ENCODE measurements around the gene PRPF19. TPM values are rescaled to one million over a fixed set of nuclear protein-coding genes. Genes with fewer than 3 reads are reported as not detected.

Gene PRPF19
- total and polyA plus RNA-seq, 2 of the 8 experiments (the other 6 are each of a cell fraction or from before 2014, with no cell fraction given), result 107 to 141 TPM

DNA sequence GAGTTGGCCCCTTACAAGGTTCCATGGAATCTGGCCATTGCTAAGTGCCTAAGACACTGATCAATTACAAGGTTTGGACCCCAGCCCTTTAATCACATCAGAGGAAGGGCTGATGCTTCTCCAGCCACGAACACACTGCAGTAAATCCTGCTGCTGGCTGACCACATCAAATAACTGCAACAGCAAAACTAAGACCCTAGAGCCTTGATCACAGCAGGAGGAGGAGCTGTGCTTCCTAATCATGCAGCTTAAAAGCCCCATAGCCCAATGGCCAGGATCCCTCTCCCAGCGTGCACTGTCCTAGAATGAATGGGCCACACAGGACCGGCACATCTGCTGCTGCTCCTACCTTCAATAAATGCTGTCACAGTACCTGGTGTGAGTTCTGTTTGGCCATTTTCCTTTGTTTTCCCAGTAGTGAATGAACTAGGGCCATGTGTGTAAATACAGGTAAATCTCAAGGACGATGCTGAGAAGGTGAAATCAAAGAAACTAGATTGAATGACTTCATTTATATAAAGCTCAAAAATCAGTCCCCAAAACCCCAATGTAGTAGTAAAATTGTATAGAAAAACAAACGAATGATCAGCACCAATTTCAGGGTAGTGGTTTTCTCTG, 26.3 kb downstream of the PRPF19 start (continued):
- TF ChIP-seq CHD7 (IDR thresholded peaks at IDR 0.05; ENCODE audit: insufficient replicate concordance, low read length) (no peak), EZH2 (IDR thresholded peaks at IDR 0.05; ENCODE audit: low read depth, low read length, severe bottlenecking) (no peak), POU5F1 (IDR thresholded peaks at IDR 0.05; ENCODE audit: low read depth, low read length) (no peak), CBX5 (IDR thresholded peaks at IDR 0.05; ENCODE audit: low read depth, low read length) (no peak)
